ENCODE measurements around the gene SLC22A1. TPM values are rescaled to one million over a fixed set of nuclear protein-coding genes. Genes with fewer than 3 reads are reported as not detected.
"Not testable (repeated sequence)": the region's sequence is repeated elsewhere in the genome, so short reads cannot be mapped to it uniquely, and the experiment has no call there.

The SLC22A1 gene
- total and polyA plus RNA-seq, 5 donors from 2014 or later = 2.5 TPM; not detected in 4

- peak overlapping the region in 2 of 3 donors; percentile 44 to 45 for H3K27ac Mint-ChIP-seq
- Histone ChIP-seq H3K4me1 (ENCODE audit: control insufficient read depth, insufficient read depth, low read length, poor library complexity, severe bottlenecking) (no peaks in the 10 kb centered on the region), H3K27me3 (ENCODE audit: control insufficient read depth, insufficient read depth, low read length) (no peaks in the 10 kb centered on the region), H3K4me3 (ENCODE audit: low read depth, low read length) (no peak overlapping the region), H3K9me3 (ENCODE audit: control insufficient read depth in 2 of 2, low read length in 2 of 2) (no peaks in the 10 kb centered on the region), H3K27ac (ENCODE audit: insufficient read depth, low read length, poor library complexity, severe bottlenecking) (no peak overlapping the region), H3K36me3 (ENCODE audit: control insufficient read depth, insufficient read depth, low read length) (no peaks in the 10 kb centered on the region)
- no peaks in the 10 kb centered on the region for H3K36me3 Mint-ChIP-seq
- ATAC-seq (ENCODE audit: low read depth in 2 of 2) = no peak
- peaks cover 4% of the 10 kb centered on the region for H3K27me3 Mint-ChIP-seq
- peaks cover 0 to 7% (median 1%) of the 10 kb centered on the region in 4 donors for H3K4me1 Mint-ChIP-seq
- no peak overlapping the region for H3K4me3 Mint-ChIP-seq
- DNase-seq = no peak
- peaks cover 0 to 2% (median 0%) of the 10 kb centered on the region in 7 donors for H3K9me3 Mint-ChIP-seq
Observed at GRCh38 chr6:160132776-160133338, 11.2 kb downstream of the SLC22A1 start.

- Histone ChIP-seq H3K4me1 (ENCODE audit: control insufficient read depth, insufficient read depth, low read length, poor library complexity, severe bottlenecking) (peaks cover 8% of the 10 kb centered on the region), H3K36me3 (ENCODE audit: control insufficient read depth, insufficient read depth, low read length) (no peaks in the 10 kb centered on the region), H3K27ac (ENCODE audit: insufficient read depth, low read length, poor library complexity, severe bottlenecking) (no peak overlapping the region), H3K4me3 (ENCODE audit: low read depth, low read length) (no peak overlapping the region), H3K27me3 (ENCODE audit: control insufficient read depth, insufficient read depth, low read length) (no peaks in the 10 kb centered on the region), H3K9me3 (ENCODE audit: control insufficient read depth in 2 of 2, low read length in 2 of 2) (no peaks in the 10 kb centered on the region)
- Mint-ChIP-seq H3K36me3 (no peaks in the 10 kb centered on the region), H3K4me1 (peaks cover 7 to 16% (median 9%) of the 10 kb centered on the region in 4 donors), H3K27ac (peak overlapping the region in 2 of 3 donors; percentile 45 to 48), H3K4me3 (no peak overlapping the region), H3K27me3 (peaks cover 10% of the 10 kb centered on the region), H3K9me3 (peaks cover 0 to 2% (median 0%) of the 10 kb centered on the region in 7 donors)
- DNase-seq = no peak
- no peak for ATAC-seq (ENCODE audit: low read depth in 2 of 2)
Observed at GRCh38 chr6:160133441-160134336, 12.1 kb downstream of the SLC22A1 start.

DNA sequence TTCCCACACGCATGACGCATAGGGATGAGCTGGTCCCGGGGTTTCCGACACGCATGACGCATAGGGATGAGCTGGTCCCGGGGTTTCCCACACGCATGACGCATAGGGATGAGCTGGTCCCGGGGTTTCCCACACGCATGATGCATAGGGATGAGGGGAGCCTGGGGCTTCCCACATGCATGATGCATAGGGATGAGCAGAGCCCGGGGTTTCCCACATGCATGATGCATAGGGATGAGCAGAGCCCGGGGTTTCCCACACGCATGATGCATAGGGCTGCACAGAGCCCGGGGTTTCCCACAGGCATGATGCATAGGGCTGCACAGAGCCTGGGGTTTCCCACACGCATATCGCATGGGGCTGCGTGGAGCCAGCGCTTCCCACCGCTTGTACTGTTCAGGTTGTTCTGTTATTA is 12.7 kb downstream of the SLC22A1 start:
- not testable (repeated sequence) for H3K36me3 Mint-ChIP-seq; H3K27me3 ChIP-seq (ENCODE audit: control insufficient read depth, insufficient read depth, low read length); ATAC-seq (ENCODE audit: low read depth in 2 of 2); H3K27ac Mint-ChIP-seq; H3K9me3 ChIP-seq (ENCODE audit: control insufficient read depth in 2 of 2, low read length in 2 of 2); H3K9me3 Mint-ChIP-seq; H3K27ac ChIP-seq (ENCODE audit: insufficient read depth, low read length, poor library complexity, severe bottlenecking); DNase-seq; H3K4me3 Mint-ChIP-seq; H3K4me1 ChIP-seq (ENCODE audit: control insufficient read depth, insufficient read depth, low read length, poor library complexity, severe bottlenecking); H3K4me3 ChIP-seq (ENCODE audit: low read depth, low read length); H3K36me3 ChIP-seq (ENCODE audit: control insufficient read depth, insufficient read depth, low read length)
- peaks cover 10% of the 10 kb centered on the region for H3K27me3 Mint-ChIP-seq
- H3K4me1 Mint-ChIP-seq = peaks cover 7 to 22% (median 12%) of the 10 kb centered on the region in 4 donors

DNA sequence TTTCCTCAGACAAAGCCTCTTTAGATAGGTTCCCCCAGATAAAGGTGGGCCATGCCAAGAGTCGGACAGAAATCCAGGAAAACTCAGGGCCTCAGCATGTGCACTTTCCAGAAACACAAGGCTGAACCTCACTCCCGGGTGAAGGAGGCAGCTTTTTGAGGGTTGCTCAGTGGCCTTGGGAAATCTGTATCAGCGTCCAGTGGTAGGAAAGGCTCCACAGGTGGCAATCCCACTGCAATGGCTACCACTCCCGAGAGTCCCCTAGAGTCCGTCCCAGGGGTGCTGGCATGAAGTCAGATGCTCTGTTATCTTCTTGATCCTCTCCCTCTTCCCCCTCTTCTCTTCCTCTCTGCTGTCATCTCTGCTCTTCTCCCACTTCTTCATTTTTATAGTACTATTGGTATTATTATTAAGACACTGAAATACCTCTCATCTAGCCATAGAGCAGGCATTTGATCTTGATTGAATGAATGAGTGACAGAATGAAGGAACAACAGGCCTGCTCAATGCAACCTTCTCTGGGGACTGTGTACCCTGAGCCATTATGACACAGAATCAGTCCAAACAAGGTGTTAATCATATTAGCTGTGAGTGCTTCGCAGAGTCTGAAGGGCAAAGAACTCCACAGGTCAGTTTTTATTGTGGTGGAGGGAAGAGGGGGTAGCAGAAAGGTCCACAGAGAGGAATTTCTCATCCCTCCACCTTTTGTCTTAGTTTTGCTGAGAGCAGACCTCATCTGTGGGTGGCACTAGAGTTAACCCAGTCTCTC is 13.3 kb downstream of the SLC22A1 start:
- H3K4me1 ChIP-seq (ENCODE audit: control insufficient read depth, insufficient read depth, low read length, poor library complexity, severe bottlenecking) = peaks cover 8% of the 10 kb centered on the region
- no peaks in the 10 kb centered on the region for H3K36me3 ChIP-seq (ENCODE audit: control insufficient read depth, insufficient read depth, low read length)
- no peak for ATAC-seq (ENCODE audit: low read depth in 2 of 2)
- Mint-ChIP-seq H3K4me3 (no peak overlapping the region), H3K27ac (peak overlapping the region in 1 of 3 donors; percentile 19), H3K9me3 (peaks cover 0 to 2% (median 0%) of the 10 kb centered on the region in 7 donors), H3K36me3 (no peaks in the 10 kb centered on the region), H3K27me3 (peaks cover 10% of the 10 kb centered on the region), H3K4me1 (peaks cover 7 to 24% (median 15%) of the 10 kb centered on the region in 4 donors)
- no peak overlapping the region for H3K27ac ChIP-seq (ENCODE audit: insufficient read depth, low read length, poor library complexity, severe bottlenecking)
- H3K9me3 ChIP-seq (ENCODE audit: control insufficient read depth in 2 of 2, low read length in 2 of 2) = no peaks in the 10 kb centered on the region
- H3K27me3 ChIP-seq (ENCODE audit: control insufficient read depth, insufficient read depth, low read length) = no peaks in the 10 kb centered on the region
- H3K4me3 ChIP-seq (ENCODE audit: low read depth, low read length) = no peak overlapping the region
- no peak for DNase-seq

DNA sequence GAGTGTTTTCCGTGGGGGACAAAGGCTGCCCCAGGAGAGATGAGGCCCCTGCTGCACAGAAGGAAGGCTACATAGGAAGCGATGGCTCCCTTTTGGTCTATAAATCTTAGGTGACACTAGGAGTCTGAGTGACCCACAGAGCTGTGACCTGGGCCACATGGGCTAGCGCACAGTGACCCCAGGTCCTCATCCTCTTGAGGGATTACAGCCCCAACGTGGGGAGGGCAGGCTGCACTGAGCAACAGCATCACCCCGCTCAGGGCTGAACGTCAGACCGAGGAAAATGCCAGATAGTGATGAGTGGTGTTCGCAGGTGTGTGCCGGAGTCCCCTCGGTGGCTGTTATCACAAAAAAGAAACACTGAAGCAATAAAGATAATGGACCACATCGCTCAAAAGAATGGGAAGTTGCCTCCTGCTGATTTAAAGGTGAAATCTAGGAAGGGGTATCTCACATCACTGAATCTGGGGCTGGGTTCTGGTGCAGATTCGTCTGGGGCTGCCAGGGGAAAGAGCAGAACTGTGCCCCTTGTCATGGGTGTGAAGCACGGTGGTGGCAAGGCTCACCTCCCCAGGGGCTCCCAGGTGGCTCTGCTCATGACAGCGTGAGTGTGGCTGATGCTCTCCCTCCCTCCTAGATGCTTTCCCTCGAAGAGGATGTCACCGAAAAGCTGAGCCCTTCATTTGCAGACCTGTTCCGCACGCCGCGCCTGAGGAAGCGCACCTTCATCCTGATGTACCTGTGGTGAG is 14.5 kb downstream of the SLC22A1 start:
- Mint-ChIP-seq H3K4me3 (no peak overlapping the region), H3K36me3 (no peaks in the 10 kb centered on the region), H3K9me3 (peaks cover 0 to 2% (median 0%) of the 10 kb centered on the region in 7 donors), H3K27me3 (peaks cover 10% of the 10 kb centered on the region), H3K27ac (peak overlapping the region; percentile 19 to 57 (median 31)), H3K4me1 (peaks cover 7 to 24% (median 15%) of the 10 kb centered on the region in 4 donors)
- Histone ChIP-seq H3K27ac (ENCODE audit: insufficient read depth, low read length, poor library complexity, severe bottlenecking) (no peak overlapping the region), H3K36me3 (ENCODE audit: control insufficient read depth, insufficient read depth, low read length) (no peaks in the 10 kb centered on the region), H3K9me3 (ENCODE audit: control insufficient read depth in 2 of 2, low read length in 2 of 2) (no peaks in the 10 kb centered on the region), H3K4me3 (ENCODE audit: low read depth, low read length) (no peak overlapping the region), H3K27me3 (ENCODE audit: control insufficient read depth, insufficient read depth, low read length) (no peaks in the 10 kb centered on the region), H3K4me1 (ENCODE audit: control insufficient read depth, insufficient read depth, low read length, poor library complexity, severe bottlenecking) (peaks cover 8% of the 10 kb centered on the region)
- DNase-seq = no peak
- no peak for ATAC-seq (ENCODE audit: low read depth in 2 of 2)

GRCh38 chr6:160137130-160137988 is 15.7 kb downstream of the SLC22A1 start:
- Mint-ChIP-seq H3K4me3 (no peak overlapping the region), H3K27ac (peak overlapping the region in 1 of 3 donors; percentile 65), H3K36me3 (no peaks in the 10 kb centered on the region), H3K27me3 (peaks cover 10% of the 10 kb centered on the region), H3K4me1 (peaks cover 7 to 24% (median 15%) of the 10 kb centered on the region in 4 donors), H3K9me3 (peaks cover 0 to 2% (median 0%) of the 10 kb centered on the region in 7 donors)
- Histone ChIP-seq H3K4me3 (ENCODE audit: low read depth, low read length) (no peak overlapping the region), H3K27me3 (ENCODE audit: control insufficient read depth, insufficient read depth, low read length) (no peaks in the 10 kb centered on the region), H3K4me1 (ENCODE audit: control insufficient read depth, insufficient read depth, low read length, poor library complexity, severe bottlenecking) (peaks cover 8% of the 10 kb centered on the region), H3K36me3 (ENCODE audit: control insufficient read depth, insufficient read depth, low read length) (no peaks in the 10 kb centered on the region), H3K27ac (ENCODE audit: insufficient read depth, low read length, poor library complexity, severe bottlenecking) (no peak overlapping the region), H3K9me3 (ENCODE audit: control insufficient read depth in 2 of 2, low read length in 2 of 2) (no peaks in the 10 kb centered on the region)
- no peak for ATAC-seq (ENCODE audit: low read depth in 2 of 2)
- no peak for DNase-seq

Data from CD4-positive, CD25-positive, alpha-beta regulatory T cell (primary cell).